HT-29 (cell line): Measurements from ENCODE around the gene CEP63. TPM values are rescaled to one million over a fixed set of nuclear protein-coding genes. Genes with fewer than 3 reads are reported as not detected.

Experiments used
- total RNA-seq: library from RNA; depleted of rRNA; stranded (reverse); fragments of >200 nt; shearing (Covaris generic); gene quantifications from 2 replicates; pipeline ENCODE4 v1.2.3, GENCODE V29; 2014; rRNA removed

The CEP63 gene
- total RNA-seq, 1 experiment from 2014 or later = 6.0 TPM

Other genes starting within 250 kb of the CEP63 start
- 42.2 and 56.3 TPM in 2 replicates for gene RYK, start 235.2 kb upstream of the CEP63 start, total RNA-seq
- 109 and 119 TPM in 2 replicates for gene AMOTL2, start 111.6 kb upstream of the CEP63 start, total RNA-seq
- 15.3 and 18.6 TPM in 2 replicates for gene ANAPC13, start 72 bp upstream of the CEP63 start, total RNA-seq
- not detected in 2 replicates for gene KY, start 165.0 kb downstream of the CEP63 start, total RNA-seq